Peyer's patch (tissue), 4 donors: ENCODE results near the gene AGAP1. TPM values are rescaled to one million over a fixed set of nuclear protein-coding genes. Genes with fewer than 3 reads are reported as not detected.
A peak's percentile ranks its signal among the peaks of the same experiment; 100 is the strongest.

Experiments
- DNase-seq, 3 donors: peaks; one replicate each; pipeline ENCODE4 v3.0.0-alpha.2; 2017 to 2019
- H3K27ac ChIP-seq, 4 donors: fragments of 200-600 bp; sonication (generic); one replicate each; pipeline ENCODE4 v1.5.1; 2016 to 2019
- H3K27me3 ChIP-seq, 2 donors: fragments of 200-600 bp; sonication (generic); one replicate each; pipeline ENCODE4 v1.5.1; 2019
- H3K36me3 ChIP-seq, 3 donors: fragments of 200-600 bp; sonication (generic); one replicate each; pipeline ENCODE4 v1.5.1; 2016 to 2019
- H3K4me1 ChIP-seq, 4 donors: fragments of 200-600 bp; sonication (generic); one replicate each; pipeline ENCODE4 v1.5.1; 2016 to 2019
- H3K4me3 ChIP-seq, 4 donors: fragments of 200-600 bp; sonication (generic); 1 replicate in 3 of 4; 2 replicates in 1 of 4; pipeline ENCODE4 v1.5.1; 2016 to 2019; ENCODE audit warnings: mild to moderate bottlenecking in 1 of 4
- H3K9me3 ChIP-seq, 4 donors: fragments of 200-600 bp; sonication (generic); one replicate each; pipeline ENCODE4 v1.5.1; 2016 to 2019; ENCODE audit warnings: mild to moderate bottlenecking in 1 of 4
- POLR2A ChIP-seq, 2 donors: fragments of 450-650 bp; IDR thresholded peaks; one replicate each; pipeline ENCODE4 v1.5.1; 2017; ENCODE audit warnings: antibody characterized with exemption in 2 of 2, mild to moderate bottlenecking in 2 of 2, moderate library complexity in 2 of 2
- total RNA-seq, 4 donors: library from RNA; depleted of rRNA; stranded (reverse); fragments of >200 nt; gene quantifications; one replicate each; pipeline ENCODE4 v1.1.0, GENCODE V29; 2016
- TF ChIP-seq, protein P1 (sequence below), 6 experiments: fragments of 450-650 bp in 4 of 6; fragments of 200-600 bp in 2 of 6; sonication (generic) in 1 of 6; IDR thresholded peaks; one replicate each; pipeline ENCODE4 v1.5.1; 2017 to 2019; ENCODE audit warnings: antibody characterized with exemption in 6 of 6, mild to moderate bottlenecking in 3 of 6, moderate library complexity in 1 of 6

AGAP1 gene
- total RNA-seq, 4 donors from 2014 or later, result 55.7 to 79.1 (median 66.9) TPM

DNA sequence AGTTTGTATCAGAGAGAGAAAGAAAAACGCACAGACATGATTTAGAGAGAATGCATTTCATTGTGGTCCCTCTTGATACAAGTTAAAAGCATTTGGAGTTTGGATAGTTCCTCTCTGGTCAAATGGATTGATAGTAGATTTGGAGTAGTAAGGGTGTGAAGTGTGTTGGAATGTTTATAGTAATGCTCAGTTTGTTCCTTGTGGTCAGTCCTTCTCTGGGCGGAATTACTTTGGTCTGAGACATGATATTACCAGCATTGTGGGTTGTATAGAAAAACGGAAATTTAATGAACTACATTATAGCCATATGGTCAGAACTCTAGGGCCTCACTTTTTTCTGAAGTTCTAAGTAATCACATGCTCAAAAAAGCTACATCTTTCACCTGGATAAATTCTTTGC, 178.9 kb downstream of the AGAP1 start:
- H3K27me3 ChIP-seq, result no peaks in the 10 kb centered on the region
- no peak overlapping the region for H3K27ac ChIP-seq
- DNase-seq, result no peak
- no peaks in the 10 kb centered on the region for H3K9me3 ChIP-seq
- no peak for TF ChIP-seq POLR2A (IDR thresholded peaks at IDR 0.05)
- TF ChIP-seq, protein P1, sequence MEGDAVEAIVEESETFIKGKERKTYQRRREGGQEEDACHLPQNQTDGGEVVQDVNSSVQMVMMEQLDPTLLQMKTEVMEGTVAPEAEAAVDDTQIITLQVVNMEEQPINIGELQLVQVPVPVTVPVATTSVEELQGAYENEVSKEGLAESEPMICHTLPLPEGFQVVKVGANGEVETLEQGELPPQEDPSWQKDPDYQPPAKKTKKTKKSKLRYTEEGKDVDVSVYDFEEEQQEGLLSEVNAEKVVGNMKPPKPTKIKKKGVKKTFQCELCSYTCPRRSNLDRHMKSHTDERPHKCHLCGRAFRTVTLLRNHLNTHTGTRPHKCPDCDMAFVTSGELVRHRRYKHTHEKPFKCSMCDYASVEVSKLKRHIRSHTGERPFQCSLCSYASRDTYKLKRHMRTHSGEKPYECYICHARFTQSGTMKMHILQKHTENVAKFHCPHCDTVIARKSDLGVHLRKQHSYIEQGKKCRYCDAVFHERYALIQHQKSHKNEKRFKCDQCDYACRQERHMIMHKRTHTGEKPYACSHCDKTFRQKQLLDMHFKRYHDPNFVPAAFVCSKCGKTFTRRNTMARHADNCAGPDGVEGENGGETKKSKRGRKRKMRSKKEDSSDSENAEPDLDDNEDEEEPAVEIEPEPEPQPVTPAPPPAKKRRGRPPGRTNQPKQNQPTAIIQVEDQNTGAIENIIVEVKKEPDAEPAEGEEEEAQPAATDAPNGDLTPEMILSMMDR (IDR thresholded peaks at IDR 0.05), result no peak
- no peak overlapping the region for H3K4me3 ChIP-seq
- H3K36me3 ChIP-seq, result no peaks in the 10 kb centered on the region
- H3K4me1 ChIP-seq, result peaks cover 0 to 17% (median 0%) of the 10 kb centered on the region in 4 donors

DNA sequence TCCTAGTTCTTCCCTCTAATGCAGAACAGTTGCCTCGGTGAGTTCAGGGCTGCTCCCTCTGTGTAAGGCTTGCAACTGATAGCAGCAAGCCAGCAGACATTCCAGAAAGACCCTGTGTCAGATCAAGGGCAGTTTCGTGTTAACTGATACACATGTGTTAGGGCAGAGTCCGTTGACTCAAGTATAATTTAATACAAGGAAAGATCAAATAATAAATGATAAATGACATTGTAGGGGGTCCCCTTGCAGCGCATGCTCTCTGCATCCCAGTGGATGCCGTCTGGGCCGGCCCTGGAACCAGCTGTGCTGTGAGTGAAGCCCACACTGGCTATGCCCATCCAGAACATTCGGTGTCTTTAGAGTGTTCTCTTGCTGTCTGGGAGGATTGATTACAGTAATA, 180.3 kb downstream of the AGAP1 start:
- Histone ChIP-seq H3K4me1 (peaks cover 0 to 17% (median 0%) of the 10 kb centered on the region in 4 donors), H3K36me3 (no peaks in the 10 kb centered on the region), H3K27ac (peak overlapping the region in 1 of 4 donors; percentile 7), H3K27me3 (no peaks in the 10 kb centered on the region), H3K4me3 (no peak overlapping the region), H3K9me3 (no peaks in the 10 kb centered on the region)
- TF ChIP-seq, protein P1 (IDR thresholded peaks at IDR 0.05), result no peak
- no peak for TF ChIP-seq POLR2A (IDR thresholded peaks at IDR 0.05)
- no peak for DNase-seq

DNA sequence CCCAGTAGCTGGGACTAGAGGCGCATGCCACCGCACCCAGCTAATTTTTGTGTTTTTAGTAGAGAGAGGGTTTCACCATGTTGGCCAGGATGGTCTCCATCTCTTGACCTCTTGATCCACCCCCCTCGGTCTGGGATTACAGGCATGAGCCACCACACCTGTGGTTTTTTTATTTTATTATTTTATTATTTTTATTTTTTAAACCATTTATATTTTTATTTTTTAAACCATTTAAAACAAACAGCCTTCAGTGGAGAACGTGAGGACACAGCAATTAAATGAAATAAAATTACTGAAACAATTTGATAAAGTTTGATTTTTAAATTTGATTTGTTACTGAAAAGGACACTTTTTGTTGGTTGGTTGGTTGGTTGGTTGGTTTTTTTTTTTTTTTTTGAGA, 181.0 kb downstream of the AGAP1 start:
- Histone ChIP-seq H3K9me3 (no peaks in the 10 kb centered on the region), H3K27ac (no peak overlapping the region)

DNA sequence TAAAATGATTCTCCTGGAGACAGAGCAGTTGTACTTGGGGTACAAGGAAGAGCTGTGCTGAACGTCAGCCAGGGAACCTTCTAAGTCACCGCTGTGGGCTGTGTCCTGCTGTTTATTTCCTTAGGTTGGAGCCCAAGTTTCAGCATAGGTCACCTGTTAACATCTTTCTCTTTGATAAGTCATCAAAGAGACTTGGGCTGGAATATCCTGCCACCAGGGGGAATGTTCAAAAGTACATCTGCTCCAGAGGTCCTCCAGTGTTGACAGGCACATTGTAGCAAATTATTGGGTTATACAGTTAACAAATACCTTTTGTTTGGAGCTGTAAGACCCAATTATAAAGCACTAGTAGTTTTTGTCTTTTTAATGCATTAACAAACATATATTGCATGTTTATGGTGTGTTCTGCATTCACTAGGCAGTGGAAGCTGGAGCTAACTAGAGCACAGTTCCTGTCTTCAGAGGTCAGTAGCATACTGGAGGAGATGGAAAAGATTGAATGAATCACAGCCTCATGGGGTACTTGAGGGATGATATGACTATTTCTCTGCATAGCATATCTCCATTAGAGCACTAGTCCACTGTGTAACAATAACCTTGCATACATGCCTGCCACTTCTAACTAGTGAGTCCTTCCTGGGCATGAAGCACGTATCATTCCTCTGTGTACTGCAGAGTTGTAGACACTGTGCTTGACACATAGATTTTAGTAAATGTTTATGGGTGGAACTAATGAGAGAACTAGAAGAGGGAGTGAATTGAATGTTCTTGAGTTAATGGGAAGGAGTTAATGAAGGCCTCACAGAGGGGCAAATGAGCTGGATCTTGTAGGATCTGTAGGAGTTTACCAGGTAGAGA, 182.1 kb downstream of the AGAP1 start:
- no peaks in the 10 kb centered on the region for H3K9me3 ChIP-seq
- no peaks in the 10 kb centered on the region for H3K27me3 ChIP-seq
- TF ChIP-seq POLR2A (IDR thresholded peaks at IDR 0.05), result no peak
- TF ChIP-seq, protein P1 (IDR thresholded peaks at IDR 0.05), result peak in 2 of 6 experiments; percentile 12 to 18
- H3K36me3 ChIP-seq, result no peaks in the 10 kb centered on the region
- H3K27ac ChIP-seq, result no peak overlapping the region
- H3K4me1 ChIP-seq, result peaks cover 0 to 22% (median 0%) of the 10 kb centered on the region in 4 donors
- H3K4me3 ChIP-seq, result no peak overlapping the region
- no peak for DNase-seq

More for the DNA sequence above, 181.0 kb downstream of the AGAP1 start:
- H3K27me3 ChIP-seq, result no peaks in the 10 kb centered on the region
- no peaks in the 10 kb centered on the region for H3K36me3 ChIP-seq
- peaks cover 0 to 17% (median 0%) of the 10 kb centered on the region in 4 donors for H3K4me1 ChIP-seq
- no peak overlapping the region for H3K4me3 ChIP-seq
- TF ChIP-seq, protein P1 (IDR thresholded peaks at IDR 0.05), result no peak
- no peak for TF ChIP-seq POLR2A (IDR thresholded peaks at IDR 0.05)
- no peak for DNase-seq

DNA sequence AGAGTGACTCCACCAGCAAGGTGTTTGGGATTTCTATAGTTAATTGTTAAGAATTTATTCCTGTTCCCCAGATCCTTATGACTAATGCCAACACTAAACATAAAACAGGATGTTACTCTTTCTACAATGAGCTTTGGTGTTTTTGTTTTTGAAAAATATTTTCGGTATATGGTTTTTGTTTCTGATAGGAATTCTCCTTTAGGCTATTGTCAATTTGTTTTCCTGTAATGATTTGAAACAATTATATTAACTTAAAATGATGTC, 182.6 kb downstream of the AGAP1 start:
- Histone ChIP-seq H3K4me1 (peaks cover 0 to 17% (median 0%) of the 10 kb centered on the region in 4 donors), H3K9me3 (no peaks in the 10 kb centered on the region), H3K36me3 (no peaks in the 10 kb centered on the region), H3K4me3 (no peak overlapping the region), H3K27me3 (no peaks in the 10 kb centered on the region), H3K27ac (no peak overlapping the region)
- TF ChIP-seq, protein P1 (IDR thresholded peaks at IDR 0.05), result no peak
- TF ChIP-seq POLR2A (IDR thresholded peaks at IDR 0.05), result no peak
- no peak for DNase-seq
